HEK293 (cell line): ENCODE data around the gene MGAT4B.

Experiments used
- KLF7 ChIP-seq: fragments of 450-650 bp; formaldehyde crosslinking; IDR thresholded peaks from 2 replicates; pipeline ENCODE4 v1.5.1; 2016; ENCODE audit warnings: missing biosample characterization, missing genetic modification characterization, borderline replicate concordance
- MYNN ChIP-seq: fragments of 450-650 bp; formaldehyde crosslinking; IDR thresholded peaks from 2 replicates; pipeline ENCODE4 v1.5.1; 2016; ENCODE audit warnings: missing biosample characterization, missing genetic modification characterization, borderline replicate concordance
- MZF1 ChIP-seq: fragments of 450-650 bp; formaldehyde crosslinking; IDR thresholded peaks from 2 replicates; pipeline ENCODE4 v1.5.1; 2017; ENCODE audit warnings: missing biosample characterization, missing genetic modification characterization, borderline replicate concordance
- REST ChIP-seq: fragments of 450-650 bp; formaldehyde crosslinking; IDR thresholded peaks from 2 replicates; pipeline ENCODE4 v1.5.1; 2016; ENCODE audit warnings: missing biosample characterization, missing genetic modification characterization
- ZBTB1 ChIP-seq: fragments of 450-650 bp; formaldehyde crosslinking; IDR thresholded peaks from 2 replicates; pipeline ENCODE4 v1.5.1; 2016; ENCODE audit warnings: missing biosample characterization, missing genetic modification characterization
- ZNF114 ChIP-seq: fragments of 450-650 bp; formaldehyde crosslinking; IDR thresholded peaks from 2 replicates; pipeline ENCODE4 v1.5.0; 2017; ENCODE audit warnings: missing biosample characterization, missing genetic modification characterization
- ZNF639 ChIP-seq: fragments of 450-650 bp; formaldehyde crosslinking; IDR thresholded peaks from 2 replicates; pipeline ENCODE4 v1.5.1; 2016; ENCODE audit warnings: missing biosample characterization, missing genetic modification characterization
- TF ChIP-seq, protein P1 (sequence below): IDR thresholded peaks from 2 replicates; pipeline ENCODE4 v1.6.1; 2011; ENCODE audit warnings: mild to moderate bottlenecking, low read depth, low read length, borderline replicate concordance

- TF ChIP-seq, protein P1, sequence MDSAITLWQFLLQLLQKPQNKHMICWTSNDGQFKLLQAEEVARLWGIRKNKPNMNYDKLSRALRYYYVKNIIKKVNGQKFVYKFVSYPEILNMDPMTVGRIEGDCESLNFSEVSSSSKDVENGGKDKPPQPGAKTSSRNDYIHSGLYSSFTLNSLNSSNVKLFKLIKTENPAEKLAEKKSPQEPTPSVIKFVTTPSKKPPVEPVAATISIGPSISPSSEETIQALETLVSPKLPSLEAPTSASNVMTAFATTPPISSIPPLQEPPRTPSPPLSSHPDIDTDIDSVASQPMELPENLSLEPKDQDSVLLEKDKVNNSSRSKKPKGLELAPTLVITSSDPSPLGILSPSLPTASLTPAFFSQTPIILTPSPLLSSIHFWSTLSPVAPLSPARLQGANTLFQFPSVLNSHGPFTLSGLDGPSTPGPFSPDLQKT = no peak
- TF ChIP-seq MZF1 (tag by site-specific recombination) (no peak), ZNF114 (tag by site-specific recombination) (no peak), REST (tag by site-specific recombination) (no peak), MYNN (tag by site-specific recombination) (no peak), KLF7 (tag by site-specific recombination) (no peak), ZNF639 (tag by site-specific recombination) (no peak), ZBTB1 (tag by site-specific recombination) (no peak)
These were observed 5.6 kb upstream of the MGAT4B start for GRCh38 chr5:179812135-179812825.
